HG03025 (cell line): ENCODE data around the gene CEP128.

ENCODE experiments used
- ATAC-seq: cut with Tn5 transposase; IDR thresholded peaks from one replicate; pipeline ENCODE4 v1.9.1; 2021; ENCODE audit warnings: mild to moderate bottlenecking, moderate library complexity; ENCODE audit not compliant: unreplicated experiment, low FRiP score

CEP128 gene

GRCh38 chr14:80781972-80782367 is 159.6 kb downstream of the CEP128 start:
- ATAC-seq: no peak

GRCh38 chr14:80780500-80780899 is 161.0 kb downstream of the CEP128 start:
- no peak for ATAC-seq

DNA sequence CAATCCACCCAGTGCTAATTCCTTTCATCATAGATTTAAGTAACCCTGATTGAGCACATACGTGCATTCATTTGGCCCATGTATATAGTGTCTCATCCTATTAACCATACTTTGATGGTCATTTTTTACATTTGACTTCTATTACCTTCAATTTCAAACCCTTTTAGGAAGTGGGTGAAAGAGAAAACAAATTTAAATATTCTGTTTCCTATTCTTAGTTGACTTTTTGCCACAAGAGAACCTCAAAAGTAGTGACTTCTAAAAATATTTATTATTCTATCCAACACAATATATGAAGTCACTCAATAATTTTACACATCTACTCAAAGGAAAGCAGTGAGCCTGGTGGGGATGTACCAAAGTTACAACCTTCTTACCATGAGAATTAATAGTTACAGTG is 164.9 kb downstream of the CEP128 start:
- ATAC-seq: no peak

DNA sequence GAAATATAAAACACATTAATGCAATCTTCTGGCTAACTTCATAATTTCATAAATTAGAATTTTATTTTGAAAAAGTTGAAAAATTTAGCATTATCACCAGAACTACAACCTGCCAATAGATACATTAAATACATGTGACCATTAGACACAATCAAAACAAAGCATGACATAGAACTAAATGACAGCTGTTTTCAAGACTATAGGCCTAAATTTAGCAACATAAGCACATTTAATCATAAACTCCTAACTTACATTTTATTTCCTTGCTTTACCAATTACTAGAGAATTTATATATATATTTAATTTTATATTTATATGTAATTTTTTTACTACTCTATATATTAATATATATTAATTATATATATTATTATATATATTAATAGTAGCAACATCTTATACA is 165.4 kb downstream of the CEP128 start:
- no peak for ATAC-seq

- no peak for ATAC-seq
Observed at GRCh38 chr14:80772504-80772903, 169.0 kb downstream of the CEP128 start.

DNA sequence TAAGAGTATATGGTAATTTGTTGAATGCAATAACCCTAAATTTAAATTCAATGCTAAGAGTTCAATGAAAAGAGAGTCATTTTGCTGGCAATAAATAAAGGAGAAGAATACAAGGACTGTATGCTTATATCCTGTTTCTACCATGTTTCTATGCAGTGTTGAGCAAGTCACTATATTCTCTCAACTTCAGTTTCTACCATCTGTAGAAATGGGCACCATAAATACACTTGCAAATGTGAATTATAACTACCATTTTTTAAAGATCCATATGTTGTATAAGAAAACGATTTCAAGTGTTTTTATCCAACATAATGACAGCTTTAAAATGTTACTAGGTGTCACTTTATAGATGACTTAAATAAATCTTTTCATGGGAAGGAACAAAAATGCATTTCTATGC is 170.3 kb downstream of the CEP128 start:
- ATAC-seq: no peak

DNA sequence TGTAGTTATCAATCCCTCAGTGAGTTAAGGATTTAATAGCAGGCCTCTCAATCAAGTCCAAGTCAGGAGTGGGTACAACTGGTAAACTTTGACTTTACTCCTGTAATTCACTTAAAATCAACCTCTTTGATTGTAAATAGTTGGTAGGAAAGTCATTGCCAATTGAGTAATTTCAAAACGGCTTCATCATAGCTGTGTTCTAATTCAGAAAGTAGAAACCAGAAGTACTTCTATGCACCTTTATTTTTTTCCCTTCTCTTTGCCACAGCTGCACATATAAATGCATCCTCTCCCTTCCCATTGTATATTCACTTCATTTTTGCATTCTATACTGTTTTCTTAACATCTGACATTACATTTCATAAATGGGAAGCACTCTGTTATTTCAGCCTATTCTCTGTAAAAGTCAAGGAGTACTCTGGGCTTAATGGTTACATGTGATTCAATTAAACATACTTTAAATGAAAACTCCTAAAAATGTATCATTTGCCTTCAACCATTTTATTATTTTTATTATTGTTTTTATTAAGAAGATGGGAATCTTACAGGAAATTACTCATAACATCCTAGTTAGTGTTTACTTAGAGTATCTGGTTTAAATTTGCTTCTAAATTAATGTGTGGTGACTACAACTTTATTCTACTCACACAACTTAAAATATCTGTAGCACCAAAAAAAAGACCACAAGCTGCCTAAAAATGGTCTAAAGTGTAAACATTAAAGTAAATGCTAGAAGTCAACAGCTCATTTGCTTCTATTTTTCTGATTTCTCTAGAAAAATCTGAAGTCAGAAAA is 171.2 kb downstream of the CEP128 start:
- no peak for ATAC-seq

DNA sequence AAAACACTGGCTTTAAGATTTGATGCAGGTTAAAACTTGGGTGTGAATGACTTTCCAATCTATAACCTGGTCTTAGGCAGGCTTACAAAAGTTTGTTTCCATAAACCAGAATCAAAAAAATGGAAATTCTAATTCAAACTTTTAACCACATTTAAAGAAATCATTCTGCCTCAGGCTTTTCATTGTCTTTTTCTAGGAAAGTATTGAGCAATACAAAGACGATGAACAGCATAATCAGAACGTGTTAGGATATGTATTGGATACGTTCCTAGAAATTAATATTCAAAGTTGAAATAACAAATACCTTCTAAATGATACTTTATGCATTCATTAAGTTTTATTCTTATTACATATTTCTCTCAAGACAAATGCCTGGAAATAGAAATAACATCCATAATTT is 172.9 kb downstream of the CEP128 start:
- no peak for ATAC-seq

DNA sequence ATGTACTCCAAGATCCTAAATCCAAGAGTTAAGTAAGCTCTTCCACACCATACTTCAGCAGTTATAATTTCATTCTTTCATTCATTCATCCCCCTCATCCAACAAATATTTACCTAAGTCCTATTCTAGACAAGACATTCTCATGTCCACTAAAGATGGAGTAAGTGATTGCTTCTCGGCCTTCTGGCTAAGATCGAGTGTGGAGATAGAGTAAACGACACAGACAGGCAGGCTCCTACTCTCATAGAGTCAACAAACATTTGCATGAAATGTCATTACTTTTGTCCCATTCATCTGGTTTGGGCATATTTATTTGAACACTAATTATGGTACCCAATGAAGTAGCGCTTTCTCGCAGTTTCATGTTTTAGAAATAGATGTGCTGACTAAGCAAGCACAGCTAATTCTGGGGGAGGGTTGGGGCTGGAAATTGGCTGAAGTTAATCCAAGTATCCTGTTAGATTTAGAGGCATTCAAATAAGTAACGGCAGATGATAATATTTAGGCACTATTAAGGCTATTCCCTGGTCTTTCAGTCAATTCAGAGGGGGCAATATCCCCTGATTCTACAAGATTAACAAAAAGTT is 176.5 kb downstream of the CEP128 start:
- no peak for ATAC-seq

- ATAC-seq: no peak
Observed at GRCh38 chr14:80764496-80764895, 177.0 kb downstream of the CEP128 start.

- ATAC-seq: no peak
Observed at GRCh38 chr14:80762641-80763228, 178.8 kb downstream of the CEP128 start.

DNA sequence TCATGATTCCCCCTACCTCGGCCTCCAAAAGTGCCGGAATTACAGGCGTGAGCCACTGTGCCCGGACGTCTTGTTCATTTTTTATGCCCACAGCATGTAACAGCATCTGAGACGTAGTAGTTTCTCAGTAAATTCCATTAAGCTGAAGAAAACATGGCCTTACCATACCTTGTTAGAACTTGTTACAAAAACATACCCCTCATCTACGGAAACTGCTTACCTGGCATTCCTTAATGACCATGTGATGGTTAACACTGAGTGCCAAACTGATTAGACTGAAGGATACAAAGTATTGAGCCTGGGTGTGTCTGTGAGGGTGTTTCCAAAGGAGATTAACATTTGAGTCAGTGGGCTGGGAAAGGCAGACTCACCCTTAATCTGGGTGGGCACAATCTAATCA is 186.8 kb downstream of the CEP128 start:
- ATAC-seq: no peak

GRCh38 chr14:80751285-80751684 is 190.3 kb downstream of the CEP128 start:
- no peak for ATAC-seq

- ATAC-seq: no peak
Observed at GRCh38 chr14:80726211-80726610, 215.3 kb downstream of the CEP128 start.

GRCh38 chr14:80718940-80719339 is 222.6 kb downstream of the CEP128 start:
- ATAC-seq: no peak

GRCh38 chr14:80714474-80714873 is 227.1 kb downstream of the CEP128 start:
- no peak for ATAC-seq

DNA sequence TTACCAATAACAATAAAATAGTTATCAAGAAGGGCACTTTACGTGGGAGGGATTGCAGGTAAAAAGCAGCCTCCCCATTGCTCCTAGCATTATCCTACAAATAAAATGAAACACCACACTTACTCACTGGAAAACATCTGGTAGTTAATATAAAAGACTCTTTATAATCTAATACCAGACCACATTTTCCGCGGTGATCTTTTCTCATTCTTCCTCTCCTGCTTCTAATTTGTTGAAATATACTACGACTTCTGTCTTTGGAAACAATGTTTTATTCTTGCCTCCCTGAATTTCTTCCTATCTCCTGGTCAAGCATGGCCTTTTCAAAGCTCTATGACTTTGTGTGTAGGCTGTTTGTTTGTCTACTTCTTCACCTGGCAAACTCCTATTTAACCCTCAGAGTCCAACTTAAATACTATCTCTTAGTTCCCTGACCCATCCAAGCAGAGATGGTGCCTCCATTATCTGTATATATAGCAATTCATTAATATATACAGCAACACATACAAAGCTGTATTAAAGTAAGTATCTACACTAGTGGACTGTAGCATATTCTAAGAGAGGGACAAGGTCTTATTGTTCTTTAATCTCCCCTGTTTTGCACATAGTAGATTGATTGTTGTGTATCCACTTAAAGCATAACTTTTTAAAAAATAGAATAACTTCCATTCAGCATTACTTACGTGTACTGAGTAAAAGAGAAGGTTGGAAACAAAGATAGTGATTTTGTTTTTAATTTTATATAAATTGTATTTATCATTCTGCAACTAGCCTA is 228.3 kb downstream of the CEP128 start:
- ATAC-seq: no peak

DNA sequence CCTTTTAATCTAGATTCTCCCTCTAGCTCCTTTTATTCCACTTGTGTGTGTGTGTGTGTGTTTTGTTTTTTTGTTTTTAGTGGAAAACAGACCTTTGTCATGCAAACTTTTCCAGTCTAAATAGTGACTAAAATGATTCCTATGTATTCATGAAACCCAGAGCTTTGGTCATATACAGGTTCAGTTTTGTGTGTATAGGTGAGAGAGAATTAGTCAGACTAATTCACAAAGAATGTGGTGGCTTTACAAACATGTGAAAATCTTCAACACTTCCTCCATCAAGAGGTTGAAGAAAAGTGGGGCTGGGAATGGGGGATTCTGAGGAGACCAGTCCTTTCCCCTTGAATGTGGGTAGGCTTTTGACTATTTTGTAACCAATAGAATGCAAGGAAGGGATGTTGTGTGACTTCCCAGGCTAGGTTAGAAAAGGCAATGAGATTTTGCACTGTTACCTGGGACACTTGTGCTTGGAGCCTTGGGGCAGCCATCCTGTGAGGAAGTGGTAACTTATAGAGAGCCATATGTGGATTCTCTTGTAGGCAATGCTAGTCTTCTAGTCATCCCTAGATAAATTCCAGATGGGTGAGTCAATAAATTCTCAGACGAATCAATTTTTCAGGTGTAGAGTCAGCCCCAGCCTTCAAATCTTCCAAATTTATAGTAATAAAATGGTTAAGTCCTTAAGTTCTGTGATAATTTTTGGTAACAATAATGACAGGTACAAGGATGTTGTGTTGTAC is 236.1 kb downstream of the CEP128 start:
- ATAC-seq: no peak

- ATAC-seq: no peak
Observed at GRCh38 chr14:80700601-80701000, 240.9 kb downstream of the CEP128 start.

DNA sequence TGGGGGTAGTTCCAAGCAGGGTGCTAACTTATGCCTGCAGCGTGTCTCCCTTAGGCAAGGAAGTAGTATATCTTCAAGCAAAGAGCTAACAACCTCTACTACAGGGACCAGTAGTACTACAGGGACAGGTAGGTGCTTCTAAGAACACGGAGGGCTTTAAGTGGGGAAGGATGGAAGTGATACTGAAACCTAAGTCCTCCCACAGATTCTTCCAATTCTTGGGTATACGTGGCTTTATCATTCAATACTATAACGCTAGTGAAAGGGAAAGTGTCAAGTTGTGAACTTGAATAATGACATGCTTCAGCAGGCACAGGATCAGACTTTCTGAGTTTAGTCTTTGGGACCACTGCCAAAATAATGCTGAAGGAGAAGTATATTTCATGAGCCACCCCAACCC is 241.7 kb downstream of the CEP128 start:
- ATAC-seq: no peak

DNA sequence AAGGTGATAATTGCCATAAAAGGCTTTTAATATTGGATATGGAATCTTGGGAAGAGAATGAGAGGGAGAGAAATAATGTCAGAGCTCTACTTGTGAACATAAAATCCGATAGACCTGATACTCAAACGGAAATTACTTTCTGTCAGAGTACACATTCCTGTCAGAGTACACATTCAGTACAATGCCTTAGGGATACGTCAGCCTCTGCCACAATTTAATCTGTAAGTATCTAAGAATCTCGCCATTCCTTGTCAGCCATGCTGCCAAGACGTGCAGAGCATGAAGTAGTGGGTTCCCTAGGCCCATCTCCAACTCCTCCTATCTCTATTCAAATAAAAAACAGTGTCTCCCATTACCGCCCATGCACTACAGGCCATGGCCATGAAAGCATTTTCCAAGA is 242.6 kb downstream of the CEP128 start:
- no peak for ATAC-seq
